H9 (cell line): ENCODE results near the gene GAD2. TPM values are rescaled to one million over a fixed set of nuclear protein-coding genes. Genes with fewer than 3 reads are reported as not detected.

Experiments
- DNase-seq: peaks from one replicate; pipeline ENCODE4 v3.0.0-alpha.2; 2017
- H2AFZ ChIP-seq: one replicate; pipeline ENCODE4 v1.6.1; 2013; ENCODE audit warnings: mild to moderate bottlenecking, low read length, control low read depth, moderate library complexity
- H2AK5ac ChIP-seq: 2 replicates; pipeline ENCODE4 v1.6.1; 2013; ENCODE audit warnings: low read length, control low read depth, mixed read lengths; ENCODE audit not compliant: insufficient read length
- H2BK120ac ChIP-seq: one replicate; pipeline ENCODE4 v1.6.1; 2013; ENCODE audit warnings: low read depth, mild to moderate bottlenecking, low read length, control low read depth, inconsistent platforms; ENCODE audit not compliant: poor library complexity, severe bottlenecking
- H2BK12ac ChIP-seq: 2 replicates; pipeline ENCODE4 v1.6.1; 2013; ENCODE audit warnings: low read length, control low read depth, mixed read lengths, low read depth; ENCODE audit not compliant: insufficient read length
- H2BK15ac ChIP-seq: 2 replicates; pipeline ENCODE4 v1.6.1; 2013; ENCODE audit warnings: low read depth, low read length, control low read depth
- H2BK20ac ChIP-seq: one replicate; pipeline ENCODE4 v1.6.1; 2013; ENCODE audit warnings: low read depth, mild to moderate bottlenecking, low read length, control low read depth, inconsistent platforms; ENCODE audit not compliant: poor library complexity, severe bottlenecking
- H2BK5ac ChIP-seq: 2 replicates; pipeline ENCODE4 v1.6.1; 2013; ENCODE audit warnings: low read length, control low read depth, mixed read lengths; ENCODE audit not compliant: insufficient read length
- H3K14ac ChIP-seq: 2 replicates; pipeline ENCODE4 v1.6.1; 2013; ENCODE audit warnings: low read length, control low read depth; ENCODE audit not compliant: insufficient read depth
- H3K18ac ChIP-seq: 2 replicates; pipeline ENCODE4 v1.6.1; 2013; ENCODE audit warnings: low read depth, mild to moderate bottlenecking, mixed read lengths, low read length, control low read depth; ENCODE audit not compliant: insufficient read length
- H3K23ac ChIP-seq: 2 replicates; pipeline ENCODE4 v1.6.1; 2013; ENCODE audit warnings: low read length, control low read depth, mixed read lengths, low read depth; ENCODE audit not compliant: insufficient read length
- H3K23me2 ChIP-seq: 2 replicates; pipeline ENCODE4 v1.6.1; 2013; ENCODE audit warnings: low read depth, mild to moderate bottlenecking, mixed read lengths, low read length, control low read depth; ENCODE audit not compliant: insufficient read length, poor library complexity, severe bottlenecking
- H3K27ac ChIP-seq: 2 replicates; pipeline ENCODE4 v1.5.1; 2013; ENCODE audit warnings: low read length, control low read depth, mixed read lengths, low read depth; ENCODE audit not compliant: insufficient read length
- H3K27me3 ChIP-seq: 2 replicates; pipeline ENCODE4 v1.6.1; 2013; ENCODE audit warnings: low read length, control low read depth, inconsistent platforms; ENCODE audit not compliant: insufficient read depth
- H3K4ac ChIP-seq: 2 replicates; pipeline ENCODE4 v1.6.1; 2013; ENCODE audit warnings: low read depth, mild to moderate bottlenecking, control low read depth, inconsistent platforms, low read length, moderate library complexity
- H3K4me1 ChIP-seq: 2 replicates; pipeline ENCODE4 v1.6.1; 2013; ENCODE audit warnings: low read length, control low read depth, inconsistent platforms; ENCODE audit not compliant: insufficient read depth
- H3K4me2 ChIP-seq: 2 replicates; pipeline ENCODE4 v1.6.1; 2013; ENCODE audit warnings: low read length, control low read depth, mixed read lengths; ENCODE audit not compliant: insufficient read length, insufficient read depth
- H3K56ac ChIP-seq: 2 replicates; pipeline ENCODE4 v1.6.1; 2013; ENCODE audit warnings: low read depth, mild to moderate bottlenecking, mixed read lengths, low read length, control low read depth; ENCODE audit not compliant: insufficient read length
- H3K79me1 ChIP-seq: 2 replicates; pipeline ENCODE4 v1.6.1; 2013; ENCODE audit warnings: low read depth, mild to moderate bottlenecking, moderate library complexity, low read length, control low read depth, inconsistent platforms; ENCODE audit not compliant: insufficient read depth, poor library complexity, severe bottlenecking
- H3K79me2 ChIP-seq: 2 replicates; pipeline ENCODE4 v1.6.1; 2013; ENCODE audit warnings: low read length, control low read depth, inconsistent platforms; ENCODE audit not compliant: insufficient read depth
- H3K9ac ChIP-seq: 2 replicates; pipeline ENCODE4 v1.6.1; 2013; ENCODE audit warnings: low read length, control low read depth, mixed read lengths; ENCODE audit not compliant: insufficient read length; ENCODE audit errors: extremely low read depth
- H3K9me3 ChIP-seq: one replicate; pipeline ENCODE4 v1.6.1; 2013; ENCODE audit warnings: low read depth, low read length, inconsistent platforms; ENCODE audit not compliant: control insufficient read depth
- H3T11ph ChIP-seq: one replicate; pipeline ENCODE4 v1.6.1; 2013; ENCODE audit warnings: mild to moderate bottlenecking, low read length, control low read depth, inconsistent platforms
- H4K20me1 ChIP-seq: one replicate; pipeline ENCODE4 v1.6.1; 2013; ENCODE audit not compliant: control insufficient read depth, insufficient read length, insufficient read depth
- H4K5ac ChIP-seq: 2 replicates; pipeline ENCODE4 v1.6.1; 2013; ENCODE audit warnings: low read depth, mild to moderate bottlenecking, mixed read lengths, low read length, control low read depth; ENCODE audit not compliant: insufficient read length
- H4K8ac ChIP-seq: replicated peaks from 2 replicates; pipeline ENCODE4 v1.6.1; 2013; ENCODE audit warnings: low read length, control low read depth, mixed read lengths, low read depth; ENCODE audit not compliant: insufficient read length
- H4K91ac ChIP-seq: 2 replicates; pipeline ENCODE4 v1.6.1; 2013; ENCODE audit warnings: low read depth, mild to moderate bottlenecking, moderate library complexity, mixed read lengths, low read length, control low read depth; ENCODE audit not compliant: insufficient read length
- H3K27ac Mint-ChIP-seq, 3 experiments: 2 replicates in 2 of 3; 3 replicates in 1 of 3; pipeline ENCODE4 v1.8.0; 2020 to 2021; ENCODE audit warnings: mixed read lengths in 3 of 3, mild to moderate bottlenecking in 1 of 3, moderate library complexity in 1 of 3
- H3K27me3 Mint-ChIP-seq: 2 replicates; pipeline ENCODE4 v1.8.0; 2021; ENCODE audit warnings: low read depth, mild to moderate bottlenecking, moderate library complexity, mixed read lengths
- H3K36me3 Mint-ChIP-seq, 3 experiments: 2 replicates in 2 of 3; 3 replicates in 1 of 3; pipeline ENCODE4 v1.8.0; 2020 to 2021; ENCODE audit warnings: low read depth in 3 of 3, mixed read lengths in 3 of 3; ENCODE audit not compliant: insufficient read depth in 1 of 3
- H3K4me1 Mint-ChIP-seq, 2 experiments: 2 replicates each; pipeline ENCODE4 v1.8.0; 2020; ENCODE audit warnings: mixed read lengths in 2 of 2
- H3K4me3 Mint-ChIP-seq, 2 experiments: 2 replicates in 1 of 2; 3 replicates in 1 of 2; pipeline ENCODE4 v1.8.0; 2020 to 2021; ENCODE audit warnings: mild to moderate bottlenecking in 2 of 2, mixed read lengths in 2 of 2, moderate library complexity in 1 of 2
- H3K9me3 Mint-ChIP-seq, 2 experiments: 2 replicates in 1 of 2; 3 replicates in 1 of 2; pipeline ENCODE4 v1.8.0; 2020; ENCODE audit warnings: mild to moderate bottlenecking in 2 of 2, mixed read lengths in 2 of 2, moderate library complexity in 1 of 2
- CTCF ChIP-seq: fragments of 200-600 bp; sonication (generic); conservative IDR thresholded peaks from 3 replicates; pipeline ENCODE4 v1.8.0; 2021; ENCODE audit warnings: antibody characterized with exemption, mild to moderate bottlenecking
- WGBS: extraction: QIAGEN DNeasy Blood & Tissue Kit; methylation state at CpG from one replicate; pipeline ENCODE4 v1.1.7; 2013; ENCODE audit warnings: missing lambda C conversion rate, low lambda C conversion rate, mixed read lengths; ENCODE audit not compliant: insufficient read length; ENCODE audit errors: extremely low coverage; 5-methylcytosine and 5-hydroxymethylcytosine counted together
- total RNA-seq: library from RNA; stranded (reverse); gene quantifications from 2 replicates; pipeline ENCODE4 v1.2.1, GENCODE V29; 2021

GAD2 gene
- total RNA-seq, 1 experiment from 2014 or later: 2.0 TPM

- Histone ChIP-seq H3K79me1 (no peaks in the 10 kb centered on the region), H2AK5ac (no peak overlapping the region)
Observed at GRCh38 chr10:26197248-26197647, 19.3 kb upstream of the GAD2 start.

More at GRCh38 chr10:26197248-26197647, 19.3 kb upstream of the GAD2 start:
- no peak overlapping the region for H3K4me2 ChIP-seq
- no peaks in the 10 kb centered on the region for H3K27me3 ChIP-seq
- no peak overlapping the region for H3K23ac ChIP-seq
- no CpG with 5 or more reads among the region's 2 CpGs for WGBS
- H3K4me1 ChIP-seq: peaks cover 5% of the 10 kb centered on the region; the same call in 1 of the 2 replicates
- H2BK20ac ChIP-seq: no peak overlapping the region
- no peak overlapping the region for H3K18ac ChIP-seq
- peaks cover 6 to 13% of the 10 kb centered on the region in 2 experiments; a peak in 3 of 4 replicates for H3K4me1 Mint-ChIP-seq
- no peaks in the 10 kb centered on the region for H3K9me3 Mint-ChIP-seq
- no peak overlapping the region for H2AFZ ChIP-seq
- H3K14ac ChIP-seq: no peak overlapping the region
- H3K27ac Mint-ChIP-seq: peak overlapping the region in 1 of 3 experiments; percentile 12; a peak in 1 of 7 replicates
- no peak overlapping the region for H3K4me3 Mint-ChIP-seq
- DNase-seq: no peak
- no peaks in the 10 kb centered on the region for H3K27me3 Mint-ChIP-seq
- H4K20me1 ChIP-seq: no peaks in the 10 kb centered on the region
- no peak overlapping the region for H3K27ac ChIP-seq
- H3K79me2 ChIP-seq: no peaks in the 10 kb centered on the region
- H2BK5ac ChIP-seq: no peak overlapping the region
- H4K5ac ChIP-seq: no peak overlapping the region
- H4K8ac ChIP-seq: no peak overlapping the region
- H3K56ac ChIP-seq: no peak overlapping the region
- H3K9ac ChIP-seq: no peak overlapping the region
- no peak for TF ChIP-seq CTCF
- H2BK120ac ChIP-seq: no peak overlapping the region
- H2BK12ac ChIP-seq: no peak overlapping the region
- no peak overlapping the region for H4K91ac ChIP-seq
- no peaks in the 10 kb centered on the region for H3K23me2 ChIP-seq
- no peak overlapping the region for H3K4ac ChIP-seq
- no peak overlapping the region for H2BK15ac ChIP-seq
- H3T11ph ChIP-seq: no peak overlapping the region
- no peaks in the 10 kb centered on the region for H3K36me3 Mint-ChIP-seq
- no peaks in the 10 kb centered on the region for H3K9me3 ChIP-seq
